Mesenchymal stem cell (in vitro differentiated cells and primary cell): ENCODE data around the gene ZNF236.
A peak's percentile ranks its signal among the peaks of the same experiment; 100 is the strongest.

ENCODE experiments used
- DNase-seq: peaks from one replicate; pipeline ENCODE4 v3.0.0-alpha.2; 2013
- H2AFZ ChIP-seq: one replicate; pipeline ENCODE4 v1.6.1; 2013; ENCODE audit warnings: low read depth, mild to moderate bottlenecking, control low read depth, inconsistent platforms, low read length, moderate library complexity
- H2AK5ac ChIP-seq: 2 replicates; pipeline ENCODE4 v1.6.1; 2013; ENCODE audit warnings: low read length, moderate library complexity, mild to moderate bottlenecking, inconsistent platforms; ENCODE audit not compliant: severe bottlenecking
- H2BK120ac ChIP-seq: one replicate; pipeline ENCODE4 v1.6.1; 2013; ENCODE audit warnings: low read depth, mild to moderate bottlenecking, inconsistent platforms, low read length, moderate library complexity
- H2BK12ac ChIP-seq, 2 experiments: one replicate each; pipeline ENCODE4 v1.6.1; 2013; ENCODE audit warnings: inconsistent platforms in 2 of 2, low read length in 2 of 2, mild to moderate bottlenecking in 2 of 2, moderate library complexity in 2 of 2, control low read depth in 1 of 2
- H2BK15ac ChIP-seq: one replicate; pipeline ENCODE4 v1.6.1; 2013; ENCODE audit warnings: mild to moderate bottlenecking, low read depth, inconsistent platforms; ENCODE audit not compliant: poor library complexity, severe bottlenecking
- H2BK5ac ChIP-seq: 2 replicates; pipeline ENCODE4 v1.6.1; 2013; ENCODE audit warnings: low read depth, mild to moderate bottlenecking, low read length, control low read depth, inconsistent platforms; ENCODE audit not compliant: poor library complexity, severe bottlenecking
- H3K14ac ChIP-seq, 2 experiments: one replicate each; pipeline ENCODE4 v1.6.1; 2013; ENCODE audit warnings: inconsistent platforms in 2 of 2, low read length in 2 of 2, control low read depth in 1 of 2, mild to moderate bottlenecking in 1 of 2, moderate library complexity in 1 of 2
- H3K18ac ChIP-seq, 2 experiments: one replicate each; pipeline ENCODE4 v1.6.1; 2013; ENCODE audit warnings: inconsistent platforms in 2 of 2, low read length in 2 of 2, control low read depth in 1 of 2, low read depth in 1 of 2, mild to moderate bottlenecking in 1 of 2
- H3K23ac ChIP-seq, 2 experiments: one replicate each; pipeline ENCODE4 v1.6.1; 2013; ENCODE audit warnings: inconsistent platforms in 2 of 2, low read length in 2 of 2, mild to moderate bottlenecking in 2 of 2, moderate library complexity in 2 of 2, control low read depth in 1 of 2
- H3K27ac ChIP-seq: 2 replicates; pipeline ENCODE4 v1.5.1; 2013; ENCODE audit warnings: mild to moderate bottlenecking, moderate library complexity, low read length, control low read depth, inconsistent platforms; ENCODE audit not compliant: poor library complexity, severe bottlenecking
- H3K27me3 ChIP-seq, 2 experiments: 2 replicates each; pipeline versions ENCODE4 v1.6.1 to v1.7.0; 2013; ENCODE audit warnings: low read length in 2 of 2, mild to moderate bottlenecking in 2 of 2, moderate library complexity in 2 of 2, control low read depth in 1 of 2, inconsistent platforms in 1 of 2; ENCODE audit not compliant: control insufficient read depth in 1 of 2, insufficient read depth in 1 of 2
- H3K36me3 ChIP-seq, 2 experiments: 2 replicates each; pipeline versions ENCODE4 v1.6.1 to v1.7.0; 2013; ENCODE audit warnings: low read length in 2 of 2, control low read depth in 1 of 2, inconsistent platforms in 1 of 2, low read depth in 1 of 2, mild to moderate bottlenecking in 1 of 2; ENCODE audit not compliant: insufficient read depth in 2 of 2, control insufficient read depth in 1 of 2
- H3K4ac ChIP-seq, 2 experiments: one replicate each; pipeline ENCODE4 v1.6.1; 2013; ENCODE audit warnings: inconsistent platforms in 2 of 2, low read length in 2 of 2, mild to moderate bottlenecking in 2 of 2, moderate library complexity in 2 of 2, control low read depth in 1 of 2, low read depth in 1 of 2
- H3K4me1 ChIP-seq: 2 replicates; pipeline ENCODE4 v1.6.1; 2013; ENCODE audit warnings: low read depth, low read length, control low read depth; ENCODE audit not compliant: control insufficient read depth, insufficient read depth
- H3K4me2 ChIP-seq: 2 replicates; pipeline ENCODE4 v1.6.1; 2013; ENCODE audit warnings: low read length, mild to moderate bottlenecking, inconsistent platforms; ENCODE audit not compliant: poor library complexity, severe bottlenecking
- H3K4me3 ChIP-seq, 2 experiments: 2 replicates each; pipeline versions ENCODE4 v1.5.1 to v1.7.0; 2013; ENCODE audit warnings: low read length in 2 of 2, mild to moderate bottlenecking in 2 of 2, control low read depth in 1 of 2, low read depth in 1 of 2; ENCODE audit not compliant: insufficient read depth in 1 of 2
- H3K79me1 ChIP-seq: replicated peaks from 2 replicates; pipeline ENCODE4 v1.6.1; 2013; ENCODE audit warnings: mild to moderate bottlenecking, control low read depth, low read length, inconsistent platforms; ENCODE audit not compliant: poor library complexity, severe bottlenecking
- H3K9ac ChIP-seq: 2 replicates; pipeline ENCODE4 v1.7.0; 2013; ENCODE audit warnings: mild to moderate bottlenecking, low read length, moderate library complexity
- H3K9me3 ChIP-seq: 2 replicates; pipeline ENCODE4 v1.7.0; 2013; ENCODE audit warnings: mild to moderate bottlenecking, low read length; ENCODE audit not compliant: control insufficient read depth
- H4K8ac ChIP-seq: one replicate; pipeline ENCODE4 v1.6.1; 2013; ENCODE audit warnings: inconsistent platforms, mild to moderate bottlenecking, low read length, moderate library complexity
- H4K91ac ChIP-seq: one replicate; pipeline ENCODE4 v1.6.1; 2013; ENCODE audit warnings: mild to moderate bottlenecking, low read length, inconsistent platforms
- WGBS: methylation state at CpG from one replicate; pipeline ENCODE4 v1.1.7; 2013; ENCODE audit warnings: mixed read lengths; 5-methylcytosine and 5-hydroxymethylcytosine counted together

ZNF236 gene

GRCh38 chr18:76847916-76848315 lies 25.6 kb downstream of the ZNF236 start:
- Histone ChIP-seq H3K79me1 (peaks cover 23% of the 10 kb centered on the region), H3K4me2 (no peak overlapping the region), H3K4ac (no peak overlapping the region), H2AFZ (no peak overlapping the region), H3K9ac (no peak overlapping the region), H3K27me3 (no peaks in the 10 kb centered on the region), H2BK15ac (no peak overlapping the region), H3K14ac (no peak overlapping the region), H2AK5ac (no peak overlapping the region), H4K91ac (no peak overlapping the region), H2BK12ac (no peak overlapping the region), H3K36me3 (peaks cover 3 to 17% of the 10 kb centered on the region in 2 experiments), H3K23ac (no peak overlapping the region), H4K8ac (no peak overlapping the region), H2BK5ac (no peak overlapping the region), H3K4me1 (peaks cover 2% of the 10 kb centered on the region), H3K27ac (no peak overlapping the region), H3K18ac (no peak overlapping the region), H3K9me3 (no peaks in the 10 kb centered on the region), H3K4me3 (no peak overlapping the region), H2BK120ac (no peak overlapping the region)
- peak; percentile 24 for DNase-seq
- 95% methylated on average over 2 of the region's 2 CpGs for WGBS

GRCh38 chr18:76850112-76850511 lies 27.8 kb downstream of the ZNF236 start:
- no peak for DNase-seq
- no peak overlapping the region for H3K14ac ChIP-seq
- no peak overlapping the region for H3K27ac ChIP-seq
- H3K79me1 ChIP-seq: peaks cover 19% of the 10 kb centered on the region
- no peak overlapping the region for H4K91ac ChIP-seq
- peaks cover 2% of the 10 kb centered on the region for H3K4me1 ChIP-seq
- H3K4me3 ChIP-seq: no peak overlapping the region
- no peak overlapping the region for H3K4ac ChIP-seq
- H3K27me3 ChIP-seq: no peaks in the 10 kb centered on the region
- H2BK5ac ChIP-seq: no peak overlapping the region
- WGBS: no CpG with 5 or more reads among the region's 1 CpG
- no peak overlapping the region for H3K4me2 ChIP-seq
- no peak overlapping the region for H2BK120ac ChIP-seq
- no peaks in the 10 kb centered on the region for H3K9me3 ChIP-seq
- H4K8ac ChIP-seq: no peak overlapping the region
- H3K9ac ChIP-seq: no peak overlapping the region
- H3K18ac ChIP-seq: no peak overlapping the region
- H2BK12ac ChIP-seq: no peak overlapping the region
- no peak overlapping the region for H2AFZ ChIP-seq
- peaks cover 3 to 18% of the 10 kb centered on the region in 2 experiments for H3K36me3 ChIP-seq
- no peak overlapping the region for H3K23ac ChIP-seq
- H2BK15ac ChIP-seq: no peak overlapping the region
- no peak overlapping the region for H2AK5ac ChIP-seq

- peaks cover 23% of the 10 kb centered on the region for H3K79me1 ChIP-seq
- WGBS: 88% methylated on average over 4 of the region's 4 CpGs
- no peak overlapping the region for H2AFZ ChIP-seq
- H3K27ac ChIP-seq: no peak overlapping the region
- H3K36me3 ChIP-seq: peaks cover 10 to 28% of the 10 kb centered on the region in 2 experiments
- H3K9ac ChIP-seq: no peak overlapping the region
- no peak overlapping the region for H4K91ac ChIP-seq
- no peaks in the 10 kb centered on the region for H3K27me3 ChIP-seq
- H3K4me2 ChIP-seq: no peak overlapping the region
- H4K8ac ChIP-seq: no peak overlapping the region
- no peak for DNase-seq
- no peak overlapping the region for H3K23ac ChIP-seq
- no peak overlapping the region for H2BK120ac ChIP-seq
- H2BK5ac ChIP-seq: no peak overlapping the region
- no peak overlapping the region for H3K18ac ChIP-seq
- H3K9me3 ChIP-seq: no peaks in the 10 kb centered on the region
- H2AK5ac ChIP-seq: no peak overlapping the region
- H3K4me1 ChIP-seq: peaks cover 11% of the 10 kb centered on the region
- H3K4ac ChIP-seq: no peak overlapping the region
- H2BK12ac ChIP-seq: no peak overlapping the region
- H2BK15ac ChIP-seq: no peak overlapping the region
- H3K4me3 ChIP-seq: no peak overlapping the region
- no peak overlapping the region for H3K14ac ChIP-seq
These were observed 33.2 kb downstream of the ZNF236 start for GRCh38 chr18:76855594-76855993.

- no peaks in the 10 kb centered on the region for H3K27me3 ChIP-seq
- no peak overlapping the region for H3K27ac ChIP-seq
- no peak overlapping the region for H2BK5ac ChIP-seq
- H3K36me3 ChIP-seq: peaks cover 16 to 27% of the 10 kb centered on the region in 2 experiments
- H3K23ac ChIP-seq: no peak overlapping the region
- DNase-seq: no peak
- no peak overlapping the region for H3K9ac ChIP-seq
- 99% methylated on average over 4 of the region's 4 CpGs for WGBS
- no peak overlapping the region for H2BK120ac ChIP-seq
- H3K9me3 ChIP-seq: no peaks in the 10 kb centered on the region
- no peak overlapping the region for H3K4me3 ChIP-seq
- no peak overlapping the region for H2AK5ac ChIP-seq
- H3K4me1 ChIP-seq: peaks cover 14% of the 10 kb centered on the region
- H4K8ac ChIP-seq: no peak overlapping the region
- no peak overlapping the region for H2BK15ac ChIP-seq
- H4K91ac ChIP-seq: no peak overlapping the region
- H3K4me2 ChIP-seq: no peak overlapping the region
- no peak overlapping the region for H3K18ac ChIP-seq
- H3K79me1 ChIP-seq: peaks cover 20% of the 10 kb centered on the region
- H2AFZ ChIP-seq: no peak overlapping the region
- no peak overlapping the region for H3K14ac ChIP-seq
- no peak overlapping the region for H2BK12ac ChIP-seq
- no peak overlapping the region for H3K4ac ChIP-seq
These were observed 35.1 kb downstream of the ZNF236 start for GRCh38 chr18:76857476-76857875.
